ENCODE measurements around the gene PRR14L. TPM values are rescaled to one million over a fixed set of nuclear protein-coding genes. Genes with fewer than 3 reads are reported as not detected.
"Not testable (repeated sequence)": the region's sequence is repeated elsewhere in the genome, so short reads cannot be mapped to it uniquely, and the experiment has no call there.

Gene PRR14L
- total RNA-seq, 1 donor from 2014 or later, result 51.9 TPM

DNA sequence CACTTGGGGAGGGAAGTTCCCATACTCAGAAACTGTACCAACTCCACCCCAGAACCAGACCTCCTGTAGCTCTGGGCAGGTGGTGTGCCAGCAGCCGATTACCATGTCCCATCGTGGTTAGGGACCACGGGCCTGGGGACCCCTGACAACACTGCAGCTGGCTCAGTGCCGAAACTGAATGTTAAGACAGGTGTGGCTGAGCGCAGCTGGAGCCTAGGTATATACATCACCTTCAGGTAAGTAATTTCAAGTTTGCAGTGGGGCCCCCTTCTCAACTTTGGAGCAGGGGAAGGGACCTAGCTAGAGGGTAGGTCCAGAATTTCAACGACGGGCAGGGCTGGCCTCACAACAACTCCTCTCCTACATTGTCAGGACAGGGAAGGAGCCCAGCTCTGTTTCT is 67.2 kb downstream of the PRR14L start:
- no peak for DNase-seq (ENCODE audit: low spot score)

DNA sequence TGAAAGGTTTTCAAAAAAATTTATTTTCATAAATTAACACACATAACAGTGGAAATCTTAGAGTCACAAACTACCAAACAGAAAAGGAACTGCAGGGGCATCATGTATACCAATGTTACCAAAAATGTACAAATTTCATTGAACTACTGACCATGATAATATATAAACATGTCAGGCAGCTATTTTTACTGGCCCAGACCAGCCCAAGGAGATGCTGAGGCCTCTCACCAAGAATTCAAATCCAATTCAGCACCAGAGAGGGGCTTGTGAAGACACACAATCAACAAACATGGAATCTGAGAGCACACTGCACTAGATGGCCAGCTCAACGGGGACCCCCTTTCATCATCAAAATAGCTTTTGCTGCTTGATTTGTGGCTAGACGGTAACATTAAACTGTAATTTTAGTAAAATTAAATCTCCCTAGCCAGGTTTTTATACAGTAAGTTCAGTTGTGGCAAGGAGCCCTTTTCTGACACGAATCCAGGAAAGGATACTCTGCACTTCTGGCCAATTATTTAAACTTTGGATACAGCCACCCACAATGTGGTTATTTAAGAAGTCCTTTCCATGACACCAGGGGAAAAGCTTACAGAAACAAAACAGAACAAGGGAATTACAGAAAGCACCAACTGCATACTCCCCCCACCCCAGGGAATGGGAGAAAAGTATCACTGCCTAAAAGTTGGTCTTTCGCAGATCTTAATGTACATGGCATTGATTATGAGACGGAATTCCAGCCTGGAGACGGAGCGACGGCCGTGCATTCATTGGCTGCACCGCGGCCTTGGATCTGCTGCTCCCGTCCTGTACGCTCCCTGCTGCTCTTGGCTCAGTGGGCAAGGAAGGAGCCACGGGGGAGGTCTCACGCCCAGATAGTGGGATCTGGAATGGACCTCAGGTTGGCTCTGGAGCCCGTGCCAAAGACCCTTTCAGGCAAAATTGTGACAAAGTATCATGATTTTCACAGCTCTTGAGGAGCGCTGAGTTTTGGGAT is 68.3 kb downstream of the PRR14L start:
- no peak for DNase-seq (ENCODE audit: low spot score)

DNA sequence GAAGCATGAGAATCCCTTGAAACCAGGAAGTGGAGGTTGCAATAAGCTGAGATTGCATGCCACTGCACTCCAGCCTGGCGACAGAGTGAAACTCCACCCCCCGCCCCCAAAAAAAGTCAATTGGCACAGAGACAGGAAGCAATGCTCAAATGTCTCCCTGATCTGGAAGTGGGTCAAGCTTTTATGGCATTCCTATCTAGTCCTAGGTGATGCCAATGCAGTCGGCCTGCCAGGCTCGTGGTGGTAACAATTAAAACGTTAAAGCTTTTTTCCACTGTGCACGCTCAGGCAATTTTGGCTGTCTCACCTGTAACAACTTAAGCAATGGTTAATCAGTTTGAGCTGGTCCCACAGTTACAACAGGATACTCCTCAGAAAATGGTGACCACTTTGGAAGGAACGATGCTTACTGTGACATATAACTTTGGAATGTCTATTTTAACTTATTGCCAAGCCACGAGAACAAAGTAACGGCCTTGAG is 69.0 kb downstream of the PRR14L start:
- DNase-seq (ENCODE audit: low spot score), result no peak

DNA sequence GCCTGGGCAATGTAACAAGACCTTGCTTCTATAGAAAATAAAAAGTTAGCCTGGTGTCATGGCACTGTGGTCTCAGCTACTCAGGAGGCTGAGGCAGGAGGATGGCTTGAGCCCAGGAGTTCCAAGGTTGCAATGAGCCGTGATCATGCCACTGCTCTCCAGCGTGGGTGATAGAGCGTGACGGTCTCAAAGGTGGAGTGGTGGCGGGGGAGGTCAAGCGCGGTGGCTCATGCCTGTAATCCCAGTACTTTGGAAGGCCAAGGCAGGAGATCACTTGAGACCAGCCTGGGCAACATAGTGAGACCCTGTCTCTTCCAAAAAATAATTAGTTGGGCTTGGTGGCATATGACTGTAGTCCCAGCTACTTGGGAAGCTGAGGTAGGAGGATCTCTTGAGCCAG is 71.2 kb downstream of the PRR14L start:
- no peak for DNase-seq (ENCODE audit: low spot score)

DNA sequence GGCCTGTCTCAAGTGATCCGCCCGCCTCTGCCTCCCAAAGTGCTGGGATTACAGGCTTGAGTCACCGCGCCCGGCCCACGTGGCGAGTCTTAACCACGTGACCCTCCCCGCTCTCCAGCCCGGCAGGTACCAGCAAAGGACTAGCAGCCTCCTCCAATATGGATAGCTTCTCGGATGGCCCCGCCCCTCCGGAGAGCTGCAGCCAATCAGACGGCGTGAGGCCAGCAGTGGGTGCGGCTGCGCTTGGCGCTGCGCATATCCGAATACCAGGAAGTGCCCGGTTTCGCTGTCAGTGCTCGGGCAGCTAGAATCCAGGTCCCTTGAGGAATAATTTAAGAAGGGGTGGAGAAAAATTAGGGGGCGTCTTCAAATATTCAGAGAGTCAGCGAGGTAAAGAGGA is 73.2 kb downstream of the PRR14L start:
- peak; percentile 96 for DNase-seq (ENCODE audit: low spot score)

DNA sequence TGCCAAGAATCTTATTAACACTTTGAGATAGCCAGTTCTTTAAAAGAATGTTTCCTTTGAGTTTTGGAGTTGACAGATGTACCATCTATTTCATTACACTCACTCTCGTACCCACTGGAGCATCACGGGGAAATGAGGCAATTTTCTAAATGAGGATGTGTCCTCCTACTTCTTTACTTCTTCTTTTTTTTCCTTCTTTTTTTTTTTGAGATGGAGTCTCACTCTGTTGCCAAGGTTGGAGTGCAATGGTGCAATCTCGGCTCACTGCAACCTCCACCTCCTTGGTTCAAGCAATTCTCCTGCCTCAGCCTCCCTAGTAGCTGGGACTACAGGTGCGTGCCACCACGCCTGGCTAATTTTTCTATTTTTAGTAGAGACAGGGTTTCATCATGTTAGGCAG is 75.7 kb downstream of the PRR14L start:
- not testable (repeated sequence) for DNase-seq (ENCODE audit: low spot score)

DNA sequence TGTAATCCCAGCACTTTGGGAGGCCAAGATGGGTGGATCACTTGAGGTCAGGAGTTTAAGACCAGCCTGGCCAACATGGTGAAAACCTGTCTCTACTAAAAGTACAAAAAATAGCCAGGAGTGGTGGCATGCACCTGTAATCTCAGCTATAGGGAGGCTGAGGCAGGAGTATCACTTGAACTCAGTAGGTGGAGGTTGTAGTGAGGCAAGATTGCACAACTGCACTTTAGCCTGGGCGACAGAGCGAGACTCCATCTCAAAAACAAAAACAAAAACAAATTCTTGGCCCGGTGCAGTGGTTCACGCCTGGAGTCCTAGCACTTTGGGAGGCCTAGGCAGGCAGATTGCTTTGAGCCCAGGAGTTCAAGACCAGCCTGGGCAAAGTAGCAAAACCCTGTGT is 81.1 kb downstream of the PRR14L start:
- DNase-seq (ENCODE audit: low spot score), result not testable (repeated sequence)

DNA sequence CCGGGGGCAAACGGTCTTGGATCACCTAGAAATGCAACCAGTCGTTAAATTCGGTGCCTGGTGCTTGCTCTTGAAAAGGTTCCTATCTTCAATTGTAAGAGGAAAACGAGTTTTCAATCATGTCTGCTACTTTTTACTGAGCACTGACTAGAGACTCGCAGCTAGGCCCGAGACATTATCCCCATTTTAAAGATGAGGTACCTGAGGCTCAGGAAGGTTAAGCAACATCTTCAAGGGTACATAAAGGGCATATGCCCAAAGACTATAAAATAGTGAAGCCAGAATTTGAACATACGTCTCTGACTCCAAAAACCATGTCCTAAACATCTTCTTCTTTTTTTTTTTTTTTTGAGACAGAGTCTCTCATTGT is 87.3 kb downstream of the PRR14L start:
- no peak for DNase-seq (ENCODE audit: low spot score)

DNA sequence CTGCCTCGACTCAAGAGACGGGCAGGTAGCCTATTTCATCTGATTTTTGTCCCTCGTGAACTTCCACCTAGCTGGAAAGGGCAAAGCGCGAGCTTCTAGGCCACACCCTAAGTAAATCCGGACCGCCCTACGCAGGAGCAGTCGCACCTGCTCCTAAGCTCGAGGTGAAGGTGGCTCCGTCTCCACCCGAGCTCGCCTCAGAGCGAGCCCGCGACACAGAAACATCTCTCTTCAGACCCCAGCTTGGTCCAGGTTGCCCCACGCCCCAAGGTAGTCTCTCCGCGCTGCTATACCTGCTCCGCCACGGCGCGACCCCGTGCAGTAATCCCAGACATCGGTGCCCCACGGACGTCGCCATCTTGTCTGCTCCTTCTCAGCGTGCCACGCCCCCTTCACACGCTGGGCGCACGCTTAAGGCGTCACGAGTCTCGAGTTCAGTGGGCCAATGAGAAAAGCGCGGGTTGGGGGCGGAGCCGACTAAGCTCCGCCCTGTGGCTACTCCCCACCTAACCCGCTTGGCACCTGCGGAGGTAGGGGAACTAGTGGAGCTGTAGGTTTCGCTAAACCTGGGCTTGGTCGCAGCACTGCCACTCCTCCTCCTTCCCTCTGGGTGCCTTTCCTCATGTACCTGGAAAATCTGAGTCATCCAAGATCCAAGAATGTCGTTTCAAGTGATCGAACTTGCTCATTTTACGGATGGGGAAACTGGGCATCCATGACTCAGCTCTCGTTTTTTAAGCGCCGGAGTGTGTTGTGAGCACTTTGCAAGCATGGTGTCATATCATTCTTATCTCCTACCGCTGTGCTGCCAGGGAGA is 87.9 kb downstream of the PRR14L start, which contains the start of gene PISD:
TSS of gene PISD (minus strand) at position 365 of the 817 bp plus-strand sequence. CDS start at position 358, 7 bp downstream.
- DNase-seq (ENCODE audit: low spot score), result peak; percentile 97

DNA sequence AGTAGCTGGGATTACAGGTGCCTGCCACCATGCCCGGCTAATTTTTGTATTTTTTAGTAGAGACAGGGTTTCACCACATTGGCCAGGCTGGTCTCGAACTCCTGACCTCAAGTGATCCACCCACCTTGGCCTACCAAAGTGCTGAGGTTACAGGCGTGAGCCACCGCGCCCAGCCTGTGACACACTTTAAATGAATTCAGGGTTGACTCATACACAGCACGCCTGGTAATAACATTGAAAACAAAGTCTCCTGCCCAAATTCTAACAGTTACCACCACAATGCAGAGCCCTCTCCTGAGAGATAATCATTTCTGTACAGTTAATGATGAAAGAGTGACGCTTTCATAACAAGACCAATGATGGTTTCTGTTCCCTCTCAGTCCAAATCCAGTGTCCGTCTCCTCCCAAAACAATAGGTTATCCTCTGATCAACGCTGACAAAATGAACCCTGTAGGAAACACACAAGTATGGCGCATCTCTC is 89.0 kb downstream of the PRR14L start:
- DNase-seq (ENCODE audit: low spot score), result not testable (repeated sequence)

DNA sequence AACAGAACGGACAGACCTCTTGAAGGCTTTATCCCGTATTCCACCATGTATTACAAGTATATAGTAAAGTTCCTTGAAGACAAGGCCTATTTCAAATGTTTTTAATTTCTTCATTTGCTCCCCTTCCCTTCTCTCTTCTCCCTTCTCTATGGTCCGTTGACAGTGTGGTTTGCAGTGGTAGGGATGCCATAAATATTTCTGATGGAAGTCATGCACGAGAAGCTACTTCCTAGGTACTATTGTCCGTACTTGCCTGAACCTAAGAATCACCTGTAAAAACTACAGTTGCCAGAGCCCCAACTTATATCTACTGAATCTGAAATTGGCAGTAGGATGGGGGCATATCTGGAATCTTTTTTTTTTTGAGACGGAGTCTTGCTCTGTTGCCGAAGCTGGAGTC is 90.7 kb downstream of the PRR14L start:
- DNase-seq (ENCODE audit: low spot score), result no peak

DNA sequence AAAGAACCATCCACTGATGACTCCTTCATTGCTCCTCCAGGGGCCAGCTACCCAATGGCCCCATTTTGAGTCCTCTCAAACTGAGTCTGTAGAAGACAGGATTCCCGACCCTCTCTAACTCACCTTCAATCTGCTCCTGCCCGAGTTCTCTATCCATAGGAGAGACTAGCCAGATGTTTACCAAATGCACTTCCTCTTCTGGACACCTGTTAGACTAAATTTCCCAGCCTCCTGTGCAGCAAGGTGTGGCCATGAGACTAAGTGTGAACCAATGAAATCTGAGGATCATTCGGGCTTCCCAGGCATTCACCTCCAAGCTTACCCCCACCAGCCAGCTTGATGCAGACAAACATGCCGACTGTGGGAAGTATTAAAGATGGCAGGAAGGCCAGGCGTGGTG is 95.5 kb downstream of the PRR14L start:
- no peak for DNase-seq (ENCODE audit: low spot score)

DNA sequence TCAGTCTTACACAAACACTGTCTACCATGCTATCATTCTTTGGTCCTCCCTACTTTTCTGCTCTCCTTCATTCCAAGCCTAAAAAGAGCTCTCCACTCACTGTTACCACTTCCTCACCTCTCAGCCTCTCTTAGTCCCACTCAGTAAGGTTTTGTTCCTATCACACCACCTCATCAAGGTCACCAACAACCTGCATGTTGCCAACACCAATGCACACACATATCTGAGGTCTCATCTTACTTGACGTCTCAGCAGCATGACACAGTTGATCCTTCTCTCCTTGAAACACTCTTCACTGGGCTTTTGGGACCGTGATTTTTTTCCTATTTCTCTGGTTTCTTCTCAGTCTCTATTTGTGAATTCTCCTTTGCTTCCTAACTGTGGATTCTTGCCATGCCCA is 96.0 kb downstream of the PRR14L start:
- DNase-seq (ENCODE audit: low spot score), result no peak

DNA sequence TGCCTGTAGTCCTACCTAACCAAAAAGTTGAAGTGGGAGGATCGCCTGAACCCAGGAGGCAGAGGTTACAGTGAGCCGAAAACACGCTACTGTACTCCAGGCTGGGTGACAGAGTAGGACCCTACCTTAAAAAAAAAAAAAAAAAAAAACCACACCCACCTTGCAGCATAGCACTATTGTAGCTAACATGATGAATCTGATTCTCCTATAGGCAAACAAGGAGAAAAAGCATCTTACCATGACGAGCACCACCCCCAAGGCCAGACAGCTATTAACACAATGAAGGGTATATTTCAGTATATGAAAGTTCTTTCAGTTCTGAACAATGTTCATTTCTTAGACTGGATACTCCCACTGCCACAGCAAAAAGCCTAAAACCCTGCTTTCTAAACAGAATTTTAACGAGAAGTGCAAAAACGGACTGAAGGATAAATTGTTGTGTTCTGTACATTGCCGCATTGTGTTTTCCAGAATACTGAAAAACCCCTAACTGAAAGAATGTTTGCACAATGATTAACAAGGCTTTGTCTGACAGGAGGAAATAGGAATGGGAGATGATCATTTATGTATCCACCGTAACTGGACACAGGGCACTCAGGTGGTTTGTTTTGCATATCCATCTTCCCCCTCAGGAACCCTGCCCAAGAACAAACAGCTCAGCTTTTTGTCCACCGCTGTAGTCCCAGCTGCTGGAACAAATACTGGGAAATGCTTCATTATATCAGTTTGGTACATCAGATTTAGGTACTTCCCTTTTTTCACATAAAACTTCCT is 96.8 kb downstream of the PRR14L start:
- no peak for DNase-seq (ENCODE audit: low spot score)

DNA sequence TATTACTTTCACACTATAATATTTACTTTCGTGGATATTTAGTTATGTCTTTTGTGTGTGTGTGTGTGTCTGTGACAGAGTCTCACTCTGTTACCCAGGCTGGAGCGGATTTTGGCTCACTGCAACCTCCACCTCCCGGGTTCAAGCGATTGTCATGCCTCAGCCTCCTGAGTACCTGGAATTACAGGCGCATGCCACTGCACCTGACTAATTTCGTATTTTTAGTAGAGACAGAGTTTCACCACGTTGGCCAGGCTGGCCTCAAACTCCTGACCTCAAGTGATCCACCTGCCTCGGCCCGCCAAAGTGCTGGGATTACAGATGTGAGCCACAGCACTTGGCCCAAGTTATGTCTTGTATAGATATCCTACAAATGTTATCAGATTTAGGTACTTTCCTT is 97.8 kb downstream of the PRR14L start:
- DNase-seq (ENCODE audit: low spot score), result no peak

DNA sequence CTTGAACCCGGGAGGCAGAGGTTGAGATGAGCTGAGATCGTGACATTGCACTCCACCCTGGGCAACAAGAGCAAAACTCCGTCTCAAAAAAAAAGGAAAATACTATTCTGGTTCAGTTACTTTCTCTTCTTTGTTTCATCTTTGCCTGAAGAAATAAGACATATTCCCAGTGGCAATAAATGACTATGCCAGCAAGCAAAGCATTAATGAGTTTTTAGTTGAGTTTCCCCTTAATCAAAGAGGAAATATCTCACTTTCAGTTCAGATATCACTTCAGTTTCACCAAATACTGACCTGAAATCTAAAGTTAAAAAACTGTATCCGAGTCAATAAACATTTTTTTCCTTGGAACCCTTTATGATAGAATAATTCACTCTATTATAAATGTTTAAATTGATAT is 98.3 kb downstream of the PRR14L start:
- DNase-seq (ENCODE audit: low spot score), result no peak

DNA sequence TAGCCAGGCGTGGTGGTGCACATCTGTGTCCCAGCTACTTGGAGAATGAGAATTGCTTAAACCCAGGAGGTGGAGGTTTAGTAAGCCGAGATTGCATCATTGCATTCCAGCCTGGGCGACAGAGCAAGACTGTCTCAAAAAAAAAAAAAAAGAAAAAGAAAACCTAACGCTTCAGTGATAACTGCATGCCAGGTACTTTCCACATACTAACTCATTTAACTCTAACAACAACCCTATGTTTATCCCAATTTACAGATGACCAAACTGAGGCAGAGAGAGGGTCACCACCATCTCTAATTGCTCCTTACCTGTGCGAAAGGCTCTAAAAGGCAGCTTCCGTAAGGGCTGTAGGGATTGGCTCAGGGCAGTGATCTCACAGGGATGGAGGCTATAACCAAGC is 99.5 kb downstream of the PRR14L start:
- DNase-seq (ENCODE audit: low spot score), result no peak

DNA sequence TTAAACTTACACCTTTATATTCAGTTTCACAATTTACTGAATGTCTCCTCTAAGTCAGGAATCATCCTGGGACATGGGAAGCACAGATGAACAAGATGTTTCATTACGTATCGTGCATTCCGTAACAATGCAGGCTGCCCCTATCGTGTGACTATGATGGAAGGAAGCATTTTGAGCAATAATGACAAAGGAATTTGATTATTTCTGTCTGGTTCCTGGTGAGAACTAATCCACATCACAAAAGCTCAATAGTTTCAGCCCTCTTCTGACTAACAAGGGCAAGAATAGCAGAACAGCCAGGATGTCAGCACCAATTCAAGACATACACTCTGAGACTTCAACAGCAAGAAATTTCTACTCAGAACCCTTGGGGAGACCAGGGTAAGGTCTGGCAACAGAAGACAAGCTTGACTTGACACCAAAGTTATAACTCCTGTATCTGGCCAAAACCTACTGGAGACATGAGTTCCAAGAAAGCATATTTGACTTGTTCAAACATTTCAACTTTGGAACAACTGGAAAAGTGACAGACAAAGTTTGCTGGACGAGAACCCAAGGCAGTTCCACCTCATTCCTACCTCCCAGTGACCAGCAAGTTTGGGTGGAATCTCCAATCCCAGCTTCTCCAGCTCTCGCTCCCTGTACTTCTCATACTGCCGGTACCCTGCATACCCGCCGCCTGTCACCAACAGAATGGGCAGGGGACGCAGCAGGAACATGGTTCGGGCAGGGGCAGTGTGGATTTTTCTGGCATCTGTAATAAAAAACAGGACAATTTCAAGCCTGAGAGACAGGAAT is 102.2 kb downstream of the PRR14L start:
- DNase-seq (ENCODE audit: low spot score), result no peak

DNA sequence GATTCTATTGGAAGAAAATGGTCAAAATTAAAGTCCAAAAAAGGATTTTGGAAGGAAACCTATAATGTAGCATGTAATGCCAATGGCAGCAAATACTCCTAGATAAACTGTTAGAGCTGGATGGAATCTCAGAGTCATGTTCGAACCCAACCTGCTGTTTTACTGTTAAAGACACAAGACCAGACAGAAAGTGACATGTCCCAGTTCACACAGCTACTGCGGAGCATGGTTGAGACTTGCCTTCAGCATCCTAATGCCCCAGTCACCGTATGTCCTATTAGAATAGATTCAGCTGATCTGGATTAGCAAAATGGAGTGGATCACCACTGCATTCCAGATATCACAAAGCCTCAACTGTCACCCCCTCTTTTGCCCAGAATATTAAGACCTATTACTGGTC is 102.9 kb downstream of the PRR14L start:
- no peak for DNase-seq (ENCODE audit: low spot score)

DNA sequence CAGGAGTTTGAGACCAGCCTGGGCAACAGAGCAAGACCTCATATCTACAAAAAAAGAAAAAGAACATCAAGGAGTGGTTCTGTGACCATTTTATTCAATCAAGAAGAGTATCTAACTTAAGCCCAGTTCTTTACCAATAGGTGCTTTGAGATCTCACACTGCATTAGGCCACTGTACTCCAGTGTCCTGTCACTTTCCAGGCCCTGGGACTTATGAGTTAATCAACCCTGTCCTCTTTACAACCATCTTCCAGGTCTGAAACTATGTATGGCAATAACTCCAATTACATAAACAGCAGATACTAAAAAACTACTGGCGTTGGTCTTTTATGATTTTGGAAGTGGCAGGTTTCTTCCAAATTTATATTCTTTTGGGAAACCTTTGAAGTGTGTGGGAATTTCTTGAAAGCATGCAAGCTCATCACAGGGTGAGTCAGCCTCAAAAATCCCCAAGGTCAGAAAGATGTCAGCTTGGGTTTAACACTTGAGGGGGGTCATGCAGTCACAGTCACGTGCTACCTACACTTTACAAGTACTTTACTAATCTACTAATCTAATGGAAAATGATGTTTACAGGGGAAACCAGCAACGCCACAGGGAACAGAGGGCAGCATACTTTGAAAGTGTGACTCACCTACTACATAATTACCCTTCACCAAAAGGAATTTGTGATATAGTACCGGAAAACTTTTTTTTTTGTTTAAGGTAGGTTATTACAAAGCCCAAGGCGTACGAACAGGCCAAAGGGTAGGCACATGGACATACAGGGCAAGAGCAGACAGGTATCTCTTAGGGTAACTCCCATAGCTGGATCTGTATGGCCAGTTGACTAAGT is 103.5 kb downstream of the PRR14L start:
- no peak for DNase-seq (ENCODE audit: low spot score)
